Measurements from ENCODE around the gene VAV2. TPM values are rescaled to one million over a fixed set of nuclear protein-coding genes. Genes with fewer than 3 reads are reported as not detected.

The VAV2 gene
- total and polyA plus RNA-seq, 2 of the 4 experiments (the other 2 are of a cell fraction): 10.8 to 13.4 TPM

DNA sequence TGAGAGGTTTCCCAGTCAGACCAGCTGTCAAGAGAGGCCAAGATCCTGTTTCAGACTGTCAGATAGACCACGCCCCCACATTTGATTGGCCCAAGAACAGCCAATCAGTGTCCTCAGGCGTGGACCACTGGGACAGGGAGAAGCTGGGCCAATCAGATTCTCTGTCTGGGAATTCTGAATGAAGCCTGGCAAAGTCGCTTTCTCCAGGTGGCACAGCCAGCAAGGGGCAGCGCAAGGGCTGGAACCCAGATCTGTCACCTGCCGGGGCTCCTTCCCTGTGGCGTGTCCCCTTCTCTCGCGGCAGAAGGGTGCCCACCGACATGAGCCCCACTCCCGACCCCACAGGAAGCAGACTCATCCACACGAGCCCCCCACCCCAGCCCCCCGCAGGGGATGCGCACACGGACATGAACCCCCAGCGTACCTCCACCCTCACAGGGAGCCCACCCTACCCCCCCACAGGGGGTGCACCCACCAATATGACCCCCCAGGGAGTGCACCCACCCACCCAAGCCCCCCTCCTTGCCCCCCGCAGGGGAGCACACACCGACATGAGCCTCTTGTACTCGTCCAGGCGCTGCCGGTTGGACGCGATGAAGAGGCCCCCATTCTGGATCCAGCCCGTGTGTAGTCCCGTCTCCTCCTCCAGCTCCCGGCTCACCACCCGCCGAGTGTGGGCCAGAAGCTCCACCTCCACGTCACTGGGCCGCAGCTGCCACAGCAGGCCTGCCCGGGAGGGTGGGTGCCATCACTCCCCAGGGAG lies 260.1 kb downstream of the VAV2 start:
- Histone ChIP-seq H3K14ac (replicated peaks; ENCODE audit: low read depth, low read length) (no peak overlapping the region), H2BK120ac (ENCODE audit: low read depth, low read length) (no peak overlapping the region), H3K4ac (ENCODE audit: low read depth, low read length) (no peak overlapping the region), H3K18ac (ENCODE audit: low read depth, low read length) (no peak overlapping the region), H4K20me1 (ENCODE audit: insufficient read depth, low read length) (no peaks in the 10 kb centered on the region), H2AFZ (replicated peaks; ENCODE audit: low read length, poor library complexity) (peak overlapping the region; percentile 51), H3K4me2 (ENCODE audit: low read depth, low read length) (no peak overlapping the region), H2AK9ac (replicated peaks; ENCODE audit: low read depth, low read length, poor library complexity) (no peak overlapping the region), H4K91ac (ENCODE audit: insufficient read depth, low read depth, low read length) (no peak overlapping the region), H4K8ac (ENCODE audit: low read depth in 2 of 2, low read length in 2 of 2) (no peak overlapping the region), H3K4me3 (ENCODE audit: insufficient read depth, low read depth, low read length) (no peak overlapping the region), H3K27ac (ENCODE audit: insufficient read depth, low read length) (no peak overlapping the region), H4K5ac (ENCODE audit: low read depth, low read length) (no peak overlapping the region), H2BK5ac (ENCODE audit: low read depth, low read length, poor library complexity, severe bottlenecking) (no peak overlapping the region), H3K23ac (ENCODE audit: low read depth, low read length) (no peak overlapping the region), H2AK5ac (ENCODE audit: low read depth, low read length) (no peak overlapping the region), H3K9ac (ENCODE audit: low read depth, low read length) (no peak overlapping the region), H3K4me1 (ENCODE audit: control insufficient read depth, insufficient read depth, low read length) (no peaks in the 10 kb centered on the region; the same call in 1 of the 2 replicates), H3K79me1 (ENCODE audit: low read depth in 1 of 2, low read length in 2 of 2) (no peaks in the 10 kb centered on the region), H3K9me1 (ENCODE audit: insufficient read depth, low read length) (no peaks in the 10 kb centered on the region), H2BK20ac (ENCODE audit: low read depth, low read length) (no peak overlapping the region), H3K36me3 (ENCODE audit: control insufficient read depth, insufficient read depth, low read length) (no peaks in the 10 kb centered on the region), H3K9me3 (ENCODE audit: control insufficient read depth, insufficient read depth, low read length) (no peaks in the 10 kb centered on the region), H3K27me3 (ENCODE audit: control insufficient read depth, insufficient read depth, low read length) (peaks cover 1% of the 10 kb centered on the region; the same call in 1 of the 2 replicates), H3K56ac (ENCODE audit: extremely low read depth, insufficient read depth, low read length) (no peak overlapping the region), H2BK15ac (ENCODE audit: low read depth, low read length) (no peak overlapping the region)
- peak; percentile 84; the same call in 1 of the 2 replicates for ATAC-seq (ENCODE audit: low read depth)
- DNase-seq: peak; percentile 47
- TF ChIP-seq MAFK (IDR thresholded peaks at IDR 0.05; ENCODE audit: low read depth, low read length): no peak
- TF ChIP-seq RAD21 (IDR thresholded peaks at IDR 0.05; ENCODE audit: low read length): no peak
- TF ChIP-seq POLR2A (IDR thresholded peaks at IDR 0.05; ENCODE audit: low read depth, low read length): no peak
- TF ChIP-seq ELK1 (IDR thresholded peaks at IDR 0.05; ENCODE audit: borderline replicate concordance, low read depth, low read length): no peak
- TF ChIP-seq, protein P1, sequence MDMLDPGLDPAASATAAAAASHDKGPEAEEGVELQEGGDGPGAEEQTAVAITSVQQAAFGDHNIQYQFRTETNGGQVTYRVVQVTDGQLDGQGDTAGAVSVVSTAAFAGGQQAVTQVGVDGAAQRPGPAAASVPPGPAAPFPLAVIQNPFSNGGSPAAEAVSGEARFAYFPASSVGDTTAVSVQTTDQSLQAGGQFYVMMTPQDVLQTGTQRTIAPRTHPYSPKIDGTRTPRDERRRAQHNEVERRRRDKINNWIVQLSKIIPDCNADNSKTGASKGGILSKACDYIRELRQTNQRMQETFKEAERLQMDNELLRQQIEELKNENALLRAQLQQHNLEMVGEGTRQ (IDR thresholded peaks at IDR 0.05; ENCODE audit: low read depth, low read length): no peak
- TF ChIP-seq MXI1 (IDR thresholded peaks at IDR 0.05; ENCODE audit: borderline replicate concordance, low read depth, low read length): no peak
- TF ChIP-seq RCOR1 (IDR thresholded peaks at IDR 0.05; ENCODE audit: insufficient replicate concordance, low read length): no peak
- no peak for TF ChIP-seq CTCF (conservative IDR thresholded peaks at IDR 0.05; ENCODE audit: low read depth, low read length)
- TF ChIP-seq BHLHE40 (IDR thresholded peaks at IDR 0.05; ENCODE audit: low read depth, low read length): no peak
- CTCF ChIA-PET: interaction anchor here (1.3 kb wide), 1 partner anchor 11 kb away, joined by 3 read pairs; no protein-coding TSS in a partner anchor
- intact Hi-C loops (cut with micrococcal nuclease) (no loop called here), in situ Hi-C loops (cut with MboI; ENCODE audit: low sequenced_read_pairs) (loop anchor here (10.0 kb wide), 1 partner anchor 197 kb away; the partner anchor contains the start of gene ADAMTSL2), dilution Hi-C loops (cut with HindIII; ENCODE audit: low sequenced_read_pairs, unreplicated experiment) (no loop called here)
- no TSS peak for BruUV-seq (replicated peaks)
- WGBS, 2 experiments (ENCODE audit: extremely low coverage in 2 of 2, insufficient read length in 1 of 2): 77% methylated on average over 12 of the region's 30 CpGs; no CpG with 5 or more reads in 1 of the 2 experiments
- POLR2A ChIA-PET (ENCODE audit: unreplicated experiment): no interaction called here
